Left ventricle myocardium inferior (tissue), 1 donor: ENCODE measurements around the gene WDR3. TPM values are rescaled to one million over a fixed set of nuclear protein-coding genes. Genes with fewer than 3 reads are reported as not detected.

Experiments used
- DNase-seq: peaks from one replicate; pipeline ENCODE4 v3.0.0-alpha.2; 2020
- H3K27ac ChIP-seq: fragments of 200-600 bp; replicated peaks from 2 replicates; pipeline ENCODE4 v1.8.0; 2021
- H3K27me3 ChIP-seq: fragments of 200-600 bp; 2 replicates; pipeline ENCODE4 v1.8.0; 2021; ENCODE audit warnings: low read depth
- H3K36me3 ChIP-seq: fragments of 200-600 bp; 2 replicates; pipeline ENCODE4 v1.8.0; 2021
- H3K4me1 ChIP-seq: fragments of 200-600 bp; 2 replicates; pipeline ENCODE4 v1.8.0; 2021
- H3K4me3 ChIP-seq: fragments of 200-600 bp; 2 replicates; pipeline ENCODE4 v1.8.0; 2021; ENCODE audit warnings: mild to moderate bottlenecking, moderate library complexity
- H3K9me3 ChIP-seq: fragments of 200-600 bp; replicated peaks from 2 replicates; pipeline ENCODE4 v1.8.0; 2021
- CTCF ChIP-seq: fragments of 200-600 bp; IDR thresholded peaks from 2 replicates; pipeline ENCODE4 v1.8.0; 2021; ENCODE audit warnings: antibody characterized with exemption, mild to moderate bottlenecking, borderline replicate concordance
- intact Hi-C: fragments of 100-400 bp; cut with micrococcal nuclease; formaldehyde crosslinking; loops from one replicate; pipeline ENCODE4 v1.11.0; 2022
- total RNA-seq: library from RNA; stranded (reverse); fragmentation: NEBNext Ultra II Directional; extraction: Animal tissue kit (Norgen Biotek cat#: 25700); gene quantifications from one replicate; pipeline ENCODE4 v1.2.1, GENCODE V29; 2021
- donor health status: DM: no; HTN: yes; CAD: no; lungs with severe emphysema.

The WDR3 gene
- total RNA-seq, 1 donor from 2014 or later, result 10.8 TPM

- Histone ChIP-seq H3K27ac (no peak overlapping the region), H3K36me3 (no peaks in the 10 kb centered on the region), H3K27me3 (peaks cover 17% of the 10 kb centered on the region), H3K4me3 (no peak overlapping the region), H3K4me1 (no peaks in the 10 kb centered on the region), H3K9me3 (no peaks in the 10 kb centered on the region)
- DNase-seq, result no peak
- intact Hi-C loops, result no loop called here
- TF ChIP-seq CTCF, result no peak
Measured at GRCh38 chr1:117985239-117985638, 55.7 kb downstream of the WDR3 start.

GRCh38 chr1:117985973-117986372, 56.4 kb downstream of the WDR3 start:
- intact Hi-C loops, result no loop called here
- no peak for DNase-seq
- no peaks in the 10 kb centered on the region for H3K36me3 ChIP-seq
- no peak for TF ChIP-seq CTCF
- no peaks in the 10 kb centered on the region for H3K4me1 ChIP-seq
- H3K4me3 ChIP-seq, result no peak overlapping the region
- no peak overlapping the region for H3K27ac ChIP-seq
- no peaks in the 10 kb centered on the region for H3K9me3 ChIP-seq
- H3K27me3 ChIP-seq, result peaks cover 10% of the 10 kb centered on the region

DNA sequence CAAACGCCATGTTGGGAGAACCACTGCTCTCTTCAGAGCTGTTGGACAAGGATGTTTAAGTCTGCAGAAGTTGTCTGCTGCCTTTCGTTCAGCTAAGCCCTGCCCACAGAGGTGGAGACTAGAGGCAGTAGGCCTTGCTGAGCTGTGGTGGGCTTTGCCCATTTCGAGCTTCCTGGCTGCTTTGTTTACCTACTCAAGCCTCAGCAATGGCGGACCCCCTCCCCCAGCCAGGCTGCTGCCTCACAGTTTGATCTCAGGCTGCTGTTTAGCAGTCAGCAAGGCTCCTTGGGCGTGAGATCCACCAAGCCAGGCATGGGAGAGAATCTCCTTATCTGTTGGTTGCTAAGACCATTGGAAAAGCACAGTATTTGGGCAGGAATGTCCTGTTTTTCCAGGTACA, 74.8 kb downstream of the WDR3 start:
- intact Hi-C loops, result no loop called here
- peaks cover 32% of the 10 kb centered on the region for H3K9me3 ChIP-seq
- no peak for TF ChIP-seq CTCF
- H3K4me3 ChIP-seq, result no peak overlapping the region
- no peaks in the 10 kb centered on the region for H3K4me1 ChIP-seq
- no peak for DNase-seq
- no peaks in the 10 kb centered on the region for H3K36me3 ChIP-seq
- H3K27ac ChIP-seq, result no peak overlapping the region
- H3K27me3 ChIP-seq, result peaks cover 14% of the 10 kb centered on the region

DNA sequence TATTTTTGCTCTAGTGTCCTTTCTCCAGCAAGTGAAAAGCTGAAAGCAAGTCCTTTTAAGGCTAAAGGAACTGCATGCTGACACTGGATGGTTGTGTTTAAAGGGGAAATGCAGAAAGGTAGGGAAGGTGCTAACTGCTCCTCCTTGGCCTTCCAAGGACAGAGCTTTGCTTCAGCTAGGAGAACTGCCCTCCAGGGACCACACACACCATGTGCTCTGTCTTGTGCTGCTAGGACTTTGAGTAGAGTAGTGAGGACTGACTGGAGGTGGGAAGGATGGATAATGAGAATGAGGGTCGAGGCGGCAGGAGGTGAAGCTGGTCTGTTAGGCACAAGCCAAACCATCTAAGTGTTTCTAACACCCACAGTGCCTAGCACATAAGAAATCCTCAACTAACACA, 77.9 kb downstream of the WDR3 start:
- H3K4me1 ChIP-seq, result no peaks in the 10 kb centered on the region
- no peak for DNase-seq
- H3K27me3 ChIP-seq, result peaks cover 14% of the 10 kb centered on the region
- TF ChIP-seq CTCF, result no peak
- no peak overlapping the region for H3K4me3 ChIP-seq
- no peaks in the 10 kb centered on the region for H3K36me3 ChIP-seq
- H3K27ac ChIP-seq, result no peak overlapping the region
- H3K9me3 ChIP-seq, result peaks cover 10% of the 10 kb centered on the region
- intact Hi-C loops, result no loop called here

GRCh38 chr1:118008011-118008410, 78.5 kb downstream of the WDR3 start:
- TF ChIP-seq CTCF, result no peak
- Histone ChIP-seq H3K36me3 (no peaks in the 10 kb centered on the region), H3K27me3 (peaks cover 14% of the 10 kb centered on the region), H3K4me3 (no peak overlapping the region), H3K27ac (no peak overlapping the region), H3K4me1 (no peaks in the 10 kb centered on the region), H3K9me3 (peaks cover 4% of the 10 kb centered on the region)
- intact Hi-C loops, result no loop called here
- no peak for DNase-seq

GRCh38 chr1:118012515-118013124, 83.1 kb downstream of the WDR3 start:
- Histone ChIP-seq H3K9me3 (no peaks in the 10 kb centered on the region), H3K4me3 (no peak overlapping the region), H3K36me3 (no peaks in the 10 kb centered on the region), H3K4me1 (no peaks in the 10 kb centered on the region), H3K27ac (no peak overlapping the region), H3K27me3 (no peaks in the 10 kb centered on the region)
- intact Hi-C loops, result no loop called here
- no peak for DNase-seq
- TF ChIP-seq CTCF, result no peak
